Gastrocnemius medialis (tissue), 4 donors: ENCODE results near the gene NFAT5.

ENCODE experiments used
- CTCF ChIP-seq, 5 experiments: fragments of 450-650 bp in 3 of 5; fragments of 200-600 bp in 2 of 5; sonication (generic) in 2 of 5; IDR thresholded peaks in 4 of 5; conservative IDR thresholded peaks in 1 of 5; 1 replicate in 4 of 5; 2 replicates in 1 of 5; pipeline ENCODE4 v1.5.1; 2016 to 2019; ENCODE audit warnings: antibody characterized with exemption in 5 of 5, mild to moderate bottlenecking in 3 of 5, moderate library complexity in 3 of 5
- POLR2A ChIP-seq, 2 donors: fragments of 450-650 bp; IDR thresholded peaks; one replicate each; pipeline ENCODE4 v1.6.1; 2017; ENCODE audit warnings: antibody characterized with exemption in 2 of 2, mild to moderate bottlenecking in 2 of 2, moderate library complexity in 2 of 2

- TF ChIP-seq CTCF (IDR thresholded peaks at IDR 0.05 in 4 of 5, conservative IDR thresholded peaks at IDR 0.05 in 1 of 5): no peak
- no peak for TF ChIP-seq POLR2A (IDR thresholded peaks at IDR 0.05)
These were observed 183.1 kb downstream of the NFAT5 start for GRCh38 chr16:69748694-69749345.
